Effector memory CD8-positive, alpha-beta T cell (primary cell): Measurements from ENCODE around the gene PSMA1.
A peak's percentile ranks its signal among the peaks of the same experiment; 100 is the strongest.
"Not testable (repeated sequence)": the region's sequence is repeated elsewhere in the genome, so short reads cannot be mapped to it uniquely, and the experiment has no call there.

Experiments used
- ATAC-seq: fragments of 150-1000 bp; cut with Tn5 transposase; replicated peaks from 2 replicates; pipeline ENCODE4 v1.10.0; 2021; ENCODE audit warnings: mild to moderate bottlenecking, moderate library complexity
- DNase-seq, 3 experiments: peaks; one replicate each; pipeline ENCODE4 v3.0.0; 2021
- H3K27ac Mint-ChIP-seq, 2 donors: one replicate each; pipeline ENCODE4 v1.8.0; 2022; ENCODE audit warnings: mild to moderate bottlenecking in 2 of 2, mixed read lengths in 2 of 2, moderate library complexity in 2 of 2
- H3K27me3 Mint-ChIP-seq, 2 donors: one replicate each; pipeline ENCODE4 v1.8.0; 2022; ENCODE audit warnings: mixed read lengths in 2 of 2
- H3K36me3 Mint-ChIP-seq: one replicate; pipeline ENCODE4 v1.8.0; 2022; ENCODE audit warnings: mild to moderate bottlenecking, moderate library complexity, mixed read lengths; ENCODE audit not compliant: insufficient read depth
- H3K4me1 Mint-ChIP-seq, 2 donors: one replicate each; pipeline ENCODE4 v1.8.0; 2022; ENCODE audit warnings: low read depth in 2 of 2, mixed read lengths in 2 of 2
- H3K4me3 Mint-ChIP-seq, 2 donors: one replicate each; pipeline ENCODE4 v1.8.0; 2022; ENCODE audit warnings: mild to moderate bottlenecking in 2 of 2, mixed read lengths in 2 of 2, moderate library complexity in 2 of 2
- H3K9me3 Mint-ChIP-seq, 2 donors: one replicate each; pipeline ENCODE4 v1.8.0; 2022; ENCODE audit warnings: mixed read lengths in 2 of 2

The PSMA1 gene

DNA sequence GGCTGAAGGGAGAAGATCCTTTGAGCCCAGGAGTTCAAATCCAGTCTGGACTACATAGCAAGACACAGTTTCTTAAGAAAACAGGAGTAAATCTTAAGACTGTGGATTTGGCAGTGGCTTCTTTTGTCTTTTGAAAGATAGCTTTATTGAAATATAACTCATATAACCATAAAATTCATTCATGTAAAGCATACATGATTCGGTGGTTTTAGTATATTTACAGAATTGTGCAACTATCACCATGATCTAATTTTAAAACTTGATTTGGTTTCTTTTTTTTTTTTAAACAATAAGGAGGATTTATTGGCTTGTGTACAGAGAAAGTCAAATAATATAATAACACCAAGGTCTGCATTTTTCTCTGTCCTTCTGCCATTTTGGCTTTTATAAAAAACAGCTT, 23.1 kb upstream of the PSMA1 start:
- peaks cover 6 to 14% of the 10 kb centered on the region in 2 donors for H3K4me1 Mint-ChIP-seq
- H3K36me3 Mint-ChIP-seq, result no peaks in the 10 kb centered on the region
- H3K4me3 Mint-ChIP-seq, result no peak overlapping the region
- no peaks in the 10 kb centered on the region for H3K9me3 Mint-ChIP-seq
- no peak overlapping the region for H3K27ac Mint-ChIP-seq
- no peaks in the 10 kb centered on the region for H3K27me3 Mint-ChIP-seq
- no peak for DNase-seq
- ATAC-seq, result no peak

DNA sequence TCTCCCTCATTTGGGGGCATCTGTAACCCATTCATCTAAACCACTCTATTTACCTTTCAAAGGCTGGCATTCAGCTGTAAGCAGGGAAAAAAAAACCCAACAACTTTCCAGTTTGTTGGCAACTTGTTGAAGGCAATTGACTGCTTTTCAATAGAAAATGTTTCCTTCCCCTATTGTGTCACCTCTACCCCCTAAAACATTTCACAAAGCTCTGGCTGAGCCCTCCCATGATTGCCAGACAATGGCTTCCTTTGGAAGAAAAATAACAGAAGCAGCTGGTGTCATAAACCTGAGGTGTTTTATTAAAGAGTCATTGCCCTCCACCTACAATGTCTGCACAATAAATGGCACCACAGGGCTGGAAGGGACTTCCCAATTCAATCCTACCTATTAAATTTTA, 22.1 kb upstream of the PSMA1 start:
- Mint-ChIP-seq H3K36me3 (no peaks in the 10 kb centered on the region), H3K4me1 (peaks cover 6 to 14% of the 10 kb centered on the region in 2 donors), H3K27me3 (no peaks in the 10 kb centered on the region), H3K9me3 (no peaks in the 10 kb centered on the region), H3K27ac (peak overlapping the region in 1 of 2 donors; percentile 69), H3K4me3 (no peak overlapping the region)
- DNase-seq (no peak), ATAC-seq (no peak)

DNA sequence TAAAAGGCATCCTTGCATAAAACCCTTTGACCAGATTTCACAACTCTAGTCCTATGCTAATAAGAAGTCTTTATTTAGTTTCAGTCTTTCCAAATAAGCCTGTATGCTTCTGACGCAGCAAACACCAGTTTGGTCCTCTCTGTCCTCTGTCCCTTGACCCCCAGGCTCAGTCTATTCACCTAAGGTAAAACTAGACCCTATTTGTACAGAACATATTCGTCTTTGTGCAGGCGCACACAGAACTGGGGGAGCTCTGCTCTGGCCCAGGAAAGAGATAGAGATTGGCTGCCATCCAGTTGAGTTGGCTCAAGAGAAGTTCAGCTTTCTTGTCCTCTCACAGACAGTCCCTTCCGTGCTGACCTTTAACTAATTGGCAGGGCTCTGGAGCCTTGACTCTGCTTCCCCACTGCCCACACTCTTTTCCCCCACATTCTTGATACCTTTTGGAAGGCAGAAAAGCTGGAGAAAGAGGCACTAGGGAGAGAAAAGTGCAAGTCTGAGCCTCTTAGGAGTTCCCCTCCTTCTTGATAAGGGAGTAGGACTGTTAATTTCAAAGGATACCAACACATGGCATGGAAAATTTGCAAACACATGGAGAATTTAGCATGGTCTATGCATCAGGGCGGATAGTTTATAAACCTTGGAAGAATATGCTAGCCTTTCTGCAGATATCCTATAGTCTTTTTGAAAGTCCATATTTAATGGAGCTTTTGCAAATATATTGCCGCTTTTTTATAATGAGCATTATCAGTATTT, 21.2 kb upstream of the PSMA1 start:
- no peaks in the 10 kb centered on the region for H3K36me3 Mint-ChIP-seq
- ATAC-seq (no peak), DNase-seq (no peak)
- H3K4me1 Mint-ChIP-seq, result peaks cover 8 to 14% of the 10 kb centered on the region in 2 donors
- H3K27ac Mint-ChIP-seq, result no peak overlapping the region
- H3K9me3 Mint-ChIP-seq, result no peaks in the 10 kb centered on the region
- H3K27me3 Mint-ChIP-seq, result no peaks in the 10 kb centered on the region
- H3K4me3 Mint-ChIP-seq, result no peak overlapping the region

DNA sequence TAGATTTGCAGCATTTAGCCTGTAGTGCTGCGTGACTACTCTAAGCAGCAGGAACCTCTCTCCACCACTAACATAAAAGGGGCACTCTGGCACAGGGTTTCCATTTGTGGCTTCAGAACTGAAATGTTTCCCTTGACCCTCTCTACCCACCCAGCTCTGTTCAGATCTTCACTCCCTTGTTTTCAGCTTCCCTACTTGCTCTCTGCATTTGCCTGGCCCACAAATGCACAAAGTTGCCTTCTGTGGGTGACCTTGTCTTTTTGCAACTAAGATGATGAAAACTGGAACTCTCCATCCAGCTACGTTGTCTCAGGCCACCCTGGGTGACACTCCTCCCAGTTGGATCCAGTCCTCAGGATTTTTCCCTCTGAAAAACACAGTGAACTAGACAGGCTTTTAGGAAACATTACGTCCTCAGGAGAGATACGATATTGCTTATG, 19.8 kb upstream of the PSMA1 start:
- Mint-ChIP-seq H3K27me3 (no peaks in the 10 kb centered on the region), H3K27ac (no peak overlapping the region), H3K4me1 (peaks cover 8% of the 10 kb centered on the region in 2 donors), H3K4me3 (no peak overlapping the region), H3K36me3 (no peaks in the 10 kb centered on the region), H3K9me3 (no peaks in the 10 kb centered on the region)
- no peak for DNase-seq
- no peak for ATAC-seq

DNA sequence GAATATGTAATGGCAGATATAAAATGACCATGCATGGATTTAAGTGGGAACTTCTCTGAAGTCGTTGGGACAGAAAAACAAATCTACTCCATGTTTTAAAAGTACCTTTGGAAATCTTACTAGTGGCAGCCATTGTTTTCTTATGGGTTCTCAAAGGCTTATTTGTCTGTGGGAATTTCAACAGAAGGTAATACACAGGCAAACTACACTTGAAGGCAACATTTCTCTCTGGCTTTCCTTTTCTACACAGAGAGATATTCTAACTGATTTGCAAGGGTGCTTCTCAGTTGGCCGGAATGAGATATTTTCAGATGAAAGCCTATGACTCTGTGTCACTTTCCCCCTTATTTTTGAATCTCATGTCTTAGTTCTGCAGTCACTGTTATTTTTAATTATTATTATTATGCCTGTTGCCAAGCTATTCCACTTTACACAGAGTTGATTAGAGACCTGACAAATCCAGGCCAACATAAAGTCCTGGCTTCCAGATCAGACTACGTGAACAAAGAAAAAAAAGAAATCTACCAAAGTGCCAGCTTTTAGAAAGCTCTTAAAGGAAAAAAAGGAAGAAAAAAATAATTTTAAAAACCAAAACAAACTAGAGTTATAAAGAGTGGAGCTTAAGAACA, 18.9 kb upstream of the PSMA1 start:
- peak overlapping the region in 1 of 2 donors; percentile 59 for H3K27ac Mint-ChIP-seq
- H3K36me3 Mint-ChIP-seq, result no peaks in the 10 kb centered on the region
- no peaks in the 10 kb centered on the region for H3K9me3 Mint-ChIP-seq
- peaks cover 4 to 8% of the 10 kb centered on the region in 2 donors for H3K4me1 Mint-ChIP-seq
- H3K27me3 Mint-ChIP-seq, result no peaks in the 10 kb centered on the region
- ATAC-seq (no peak), DNase-seq (no peak)
- H3K4me3 Mint-ChIP-seq, result no peak overlapping the region

DNA sequence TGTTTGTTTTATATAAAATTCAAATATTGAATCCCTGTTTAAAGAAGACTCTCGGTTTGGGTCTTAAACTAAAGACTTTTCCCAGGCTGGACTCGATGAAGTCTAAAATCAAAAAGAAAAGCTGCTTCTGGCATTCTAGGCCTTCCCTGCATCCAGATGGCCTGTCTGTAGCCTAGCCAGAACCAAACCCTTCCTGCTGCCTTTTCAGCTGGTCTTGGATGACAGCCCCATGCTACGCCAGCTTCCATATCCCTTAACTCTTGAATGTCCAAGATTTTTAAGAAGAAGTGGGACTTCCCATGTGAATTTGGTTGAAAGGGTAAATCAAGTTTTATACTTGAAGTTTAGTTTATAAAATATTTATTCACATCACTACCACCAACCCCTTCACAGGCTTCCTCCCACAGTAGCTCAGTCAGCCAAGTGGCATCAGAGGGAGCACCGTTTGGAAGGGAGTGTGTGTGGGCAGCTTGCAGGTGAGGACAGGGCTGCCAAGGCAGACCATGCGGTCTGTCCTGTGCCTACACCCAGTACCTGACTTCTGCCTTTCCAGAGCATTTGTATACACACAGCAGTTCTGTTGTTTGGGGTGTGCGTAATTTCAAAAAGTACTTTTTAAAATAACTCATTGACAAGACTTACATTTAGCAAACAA, 18.2 kb upstream of the PSMA1 start:
- no peaks in the 10 kb centered on the region for H3K36me3 Mint-ChIP-seq
- H3K9me3 Mint-ChIP-seq, result no peaks in the 10 kb centered on the region
- H3K27me3 Mint-ChIP-seq, result no peaks in the 10 kb centered on the region
- no peak overlapping the region for H3K4me3 Mint-ChIP-seq
- no peak overlapping the region for H3K27ac Mint-ChIP-seq
- ATAC-seq, result no peak
- H3K4me1 Mint-ChIP-seq, result peaks cover 4 to 8% of the 10 kb centered on the region in 2 donors
- DNase-seq, result no peak

DNA sequence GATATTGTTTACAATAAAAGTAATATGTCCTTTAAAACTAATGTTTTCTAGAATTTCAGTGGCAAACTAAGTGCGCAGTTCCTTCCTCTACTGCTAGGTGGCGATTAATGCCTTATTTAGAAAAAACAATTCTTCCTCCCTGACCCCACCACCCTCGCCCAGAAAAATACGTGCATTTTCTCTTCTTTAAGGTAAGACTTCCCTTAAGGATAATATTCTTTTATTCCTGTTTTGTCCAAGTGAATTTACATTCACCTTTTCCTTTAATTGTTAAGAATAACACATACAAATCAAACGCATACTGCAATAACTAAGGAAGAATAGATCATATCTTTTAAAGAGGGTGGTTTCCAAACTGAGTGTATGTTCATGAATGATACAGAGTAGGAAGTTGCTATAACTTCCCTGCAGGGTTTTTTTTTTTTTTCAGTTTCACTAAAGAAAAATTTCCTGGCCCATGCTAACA, 17.0 kb upstream of the PSMA1 start:
- peak overlapping the region; percentile 31 to 43 for H3K4me3 Mint-ChIP-seq
- peak overlapping the region in 1 of 2 donors; percentile 72 for H3K27ac Mint-ChIP-seq
- no peaks in the 10 kb centered on the region for H3K36me3 Mint-ChIP-seq
- H3K9me3 Mint-ChIP-seq, result no peaks in the 10 kb centered on the region
- H3K4me1 Mint-ChIP-seq, result peaks cover 4 to 8% of the 10 kb centered on the region in 2 donors
- ATAC-seq (peak; percentile 93), DNase-seq (peak; percentile 29 to 58 (median 39))
- no peaks in the 10 kb centered on the region for H3K27me3 Mint-ChIP-seq

DNA sequence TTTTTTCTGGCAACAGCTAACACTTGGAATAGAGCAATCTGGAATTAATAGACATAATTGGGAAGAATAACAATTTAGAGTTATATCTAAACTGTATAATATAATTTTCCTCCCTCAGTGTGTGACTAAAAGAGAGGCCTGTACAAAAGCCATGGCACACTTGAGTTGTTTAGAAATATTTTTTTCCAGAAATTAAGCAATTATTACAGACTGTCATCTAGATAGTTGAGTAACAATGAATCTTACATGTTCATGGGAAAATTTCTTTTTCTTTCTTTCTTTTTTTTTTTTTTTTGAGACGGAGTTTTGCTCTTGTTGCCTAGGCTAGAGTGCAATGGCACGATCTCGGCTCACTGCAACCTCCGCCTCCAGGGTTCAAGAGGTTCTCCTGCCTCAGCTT, 15.0 kb upstream of the PSMA1 start:
- H3K27me3 Mint-ChIP-seq, H3K9me3 Mint-ChIP-seq, H3K36me3 Mint-ChIP-seq, H3K27ac Mint-ChIP-seq, H3K4me3 Mint-ChIP-seq, ATAC-seq, H3K4me1 Mint-ChIP-seq, DNase-seq: not testable (repeated sequence)

DNA sequence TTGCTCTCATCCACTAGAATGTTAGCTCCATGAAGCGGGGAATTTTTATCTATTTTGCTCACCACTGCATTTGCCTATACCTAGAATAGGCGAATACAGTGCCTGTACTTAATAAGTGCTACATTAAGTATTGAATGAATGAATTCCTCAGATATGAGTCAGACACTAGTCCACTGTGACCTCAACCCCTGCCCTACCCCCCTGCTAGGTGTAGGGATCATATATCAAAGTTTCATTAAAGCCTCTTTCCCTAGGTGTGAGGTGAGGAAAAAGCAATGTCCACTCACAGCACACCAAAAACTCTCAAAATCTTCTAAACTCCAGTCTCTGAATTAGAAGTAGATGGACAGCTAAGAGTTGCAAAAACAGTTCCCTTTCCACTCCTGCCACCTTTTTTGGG, 9.8 kb upstream of the PSMA1 start:
- DNase-seq, result no peak

DNA sequence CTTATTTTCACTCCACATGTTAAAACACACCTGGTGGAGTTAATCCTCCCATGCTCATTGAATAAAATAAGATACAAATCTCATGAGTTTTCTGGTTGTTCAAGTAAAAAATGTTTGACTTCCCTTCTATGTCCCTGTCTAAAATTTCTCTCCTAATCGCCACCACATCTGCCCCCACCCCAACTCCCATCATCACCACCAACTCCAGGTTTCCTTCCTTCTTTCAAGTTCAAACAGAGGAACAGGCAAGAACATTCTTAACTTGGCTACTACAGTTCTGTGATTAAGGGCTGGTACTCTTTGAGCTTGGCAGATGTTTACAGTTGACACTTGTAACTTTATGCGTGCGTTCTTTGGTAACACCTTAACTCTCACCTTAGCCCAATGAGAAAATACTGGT, 9.1 kb upstream of the PSMA1 start:
- Mint-ChIP-seq H3K27me3 (no peaks in the 10 kb centered on the region), H3K27ac (no peak overlapping the region), H3K4me3 (no peak overlapping the region), H3K4me1 (no peaks in the 10 kb centered on the region), H3K9me3 (no peaks in the 10 kb centered on the region), H3K36me3 (no peaks in the 10 kb centered on the region)
- no peak for DNase-seq
- ATAC-seq, result no peak

More for the DNA sequence above, 9.8 kb upstream of the PSMA1 start:
- Mint-ChIP-seq H3K36me3 (no peaks in the 10 kb centered on the region), H3K9me3 (no peaks in the 10 kb centered on the region), H3K4me3 (no peak overlapping the region), H3K4me1 (no peaks in the 10 kb centered on the region), H3K27ac (no peak overlapping the region), H3K27me3 (no peaks in the 10 kb centered on the region)
- no peak for ATAC-seq

DNA sequence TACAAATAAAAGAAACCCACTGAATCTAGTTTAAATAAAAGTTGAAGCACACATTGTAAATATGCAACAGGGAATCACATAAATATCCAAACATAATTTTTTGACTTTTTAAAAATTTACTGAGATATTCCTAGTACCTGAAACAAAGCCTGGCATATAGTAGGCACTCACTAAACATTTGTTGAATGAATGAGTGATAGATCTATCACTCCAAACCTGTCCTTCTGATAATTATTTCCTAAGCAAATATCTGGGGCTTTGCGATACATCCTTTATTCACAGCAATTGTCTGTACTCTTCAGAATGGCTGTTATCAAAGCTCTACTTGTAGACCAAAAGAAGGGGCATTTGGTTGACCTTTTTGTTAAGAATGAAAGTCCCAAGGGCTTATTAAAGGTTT, 2.6 kb upstream of the PSMA1 start:
- H3K4me1 Mint-ChIP-seq, result peaks cover 19 to 26% of the 10 kb centered on the region in 2 donors
- no peak overlapping the region for H3K4me3 Mint-ChIP-seq
- ATAC-seq (no peak), DNase-seq (no peak)
- no peaks in the 10 kb centered on the region for H3K9me3 Mint-ChIP-seq
- H3K27me3 Mint-ChIP-seq, result no peaks in the 10 kb centered on the region
- H3K27ac Mint-ChIP-seq, result no peak overlapping the region
- peaks cover 17% of the 10 kb centered on the region for H3K36me3 Mint-ChIP-seq

DNA sequence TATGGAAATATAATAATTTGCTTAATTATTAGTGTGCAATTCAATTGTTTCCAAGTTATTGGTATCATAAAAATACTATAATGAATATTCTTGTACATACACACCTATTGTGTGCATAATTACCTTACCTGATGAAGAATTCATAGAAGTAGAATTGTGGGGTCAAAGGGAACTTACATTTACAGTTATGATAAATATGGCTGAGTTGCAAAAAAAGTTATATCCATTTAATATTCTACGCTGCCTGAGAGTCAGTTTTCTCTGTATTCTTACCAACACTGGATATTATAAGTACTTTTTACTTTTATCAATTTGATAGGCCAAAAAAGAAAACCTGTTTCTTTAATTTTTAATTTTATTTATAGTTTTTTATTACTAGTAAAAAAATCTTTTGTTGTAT, 2.1 kb upstream of the PSMA1 start:
- Mint-ChIP-seq H3K36me3 (peaks cover 23% of the 10 kb centered on the region), H3K27me3 (no peaks in the 10 kb centered on the region), H3K9me3 (no peaks in the 10 kb centered on the region), H3K4me3 (no peak overlapping the region), H3K27ac (no peak overlapping the region), H3K4me1 (peaks cover 19 to 26% of the 10 kb centered on the region in 2 donors)
- DNase-seq (no peak), ATAC-seq (no peak)

DNA sequence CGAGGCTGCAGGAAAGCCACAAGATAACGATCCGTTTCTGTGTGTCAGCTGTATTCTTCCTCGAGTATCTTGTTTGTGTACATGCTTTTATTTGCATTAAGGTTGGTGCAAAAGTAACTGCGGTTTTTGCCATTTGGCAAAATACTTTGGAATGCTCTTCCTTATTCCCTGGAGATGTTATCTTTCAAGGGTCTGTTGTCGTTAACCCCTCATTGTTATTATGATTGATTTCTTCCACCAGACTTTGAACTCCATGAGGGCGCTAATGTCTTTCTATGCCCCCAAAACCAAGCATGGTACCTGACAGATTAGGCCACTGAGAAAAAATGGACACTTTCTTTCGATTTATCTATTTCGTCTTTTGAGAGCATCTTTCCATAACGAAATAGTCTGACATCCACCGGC, 563 bp upstream of the PSMA1 start:
- ATAC-seq (no peak), DNase-seq (no peak)
- Mint-ChIP-seq H3K27ac (peak overlapping the region; percentile 97 to 98), H3K4me1 (peaks cover 19 to 26% of the 10 kb centered on the region in 2 donors), H3K9me3 (no peaks in the 10 kb centered on the region), H3K27me3 (no peaks in the 10 kb centered on the region), H3K4me3 (peak overlapping the region; percentile 89 to 96), H3K36me3 (peaks cover 38% of the 10 kb centered on the region)

DNA sequence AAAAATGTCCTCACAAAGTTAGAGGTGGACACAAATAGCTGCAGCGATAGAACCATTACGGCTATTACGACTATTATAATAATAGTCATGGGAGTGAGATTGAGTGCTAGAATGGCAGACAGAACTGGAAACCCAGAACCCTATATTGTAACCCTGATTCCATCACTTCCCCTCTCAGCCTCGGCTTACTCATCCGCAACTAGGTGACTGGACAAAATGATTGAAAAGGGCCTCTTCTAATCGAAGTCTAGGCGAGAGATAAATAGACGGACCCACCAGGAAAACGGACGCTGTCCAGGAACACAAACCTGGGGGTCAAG, 629 bp downstream of the PSMA1 start:
- Mint-ChIP-seq H3K36me3 (peaks cover 47% of the 10 kb centered on the region), H3K4me1 (peaks cover 19 to 26% of the 10 kb centered on the region in 2 donors), H3K4me3 (peak overlapping the region; percentile 89 to 96), H3K9me3 (no peaks in the 10 kb centered on the region), H3K27ac (peak overlapping the region; percentile 97 to 98), H3K27me3 (no peaks in the 10 kb centered on the region)
- ATAC-seq, result peak; percentile 7
- peak in 1 of 3 experiments; percentile 2 for DNase-seq
